ENCODE measurements around the gene ZBED5. TPM values are rescaled to one million over a fixed set of nuclear protein-coding genes. Genes with fewer than 3 reads are reported as not detected.

Gene ZBED5
- total RNA-seq, 2 donors from 2014 or later, result 37.1 to 38.6 TPM

GRCh38 chr11:10865837-10866270, 8.0 kb upstream of the ZBED5 start:
- Histone ChIP-seq H3K4me1 (no peaks in the 10 kb centered on the region), H3K27ac (no peak overlapping the region)
- intact Hi-C loops (cut with DNase I), result no loop called here

DNA sequence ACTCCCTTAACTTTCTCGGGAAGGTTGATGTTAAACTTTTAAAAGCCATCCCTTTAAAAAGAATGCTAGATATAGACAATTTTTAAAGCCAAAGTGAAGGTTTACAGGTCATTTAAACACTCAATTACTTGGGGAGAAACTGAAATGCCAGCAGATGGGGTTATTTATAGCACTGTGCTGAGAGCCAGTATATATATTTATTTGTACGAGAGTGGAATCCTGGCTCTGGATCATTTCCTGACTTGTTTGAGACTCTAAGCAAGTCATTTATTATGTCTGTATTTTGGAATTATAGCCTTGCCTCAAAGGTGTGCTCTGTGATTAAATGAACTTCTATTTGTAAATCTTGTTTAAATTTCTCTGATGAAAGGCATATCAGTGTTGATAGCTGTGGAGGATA, 6.8 kb upstream of the ZBED5 start:
- H3K27ac ChIP-seq, result no peak overlapping the region
- TF ChIP-seq, protein P1, sequence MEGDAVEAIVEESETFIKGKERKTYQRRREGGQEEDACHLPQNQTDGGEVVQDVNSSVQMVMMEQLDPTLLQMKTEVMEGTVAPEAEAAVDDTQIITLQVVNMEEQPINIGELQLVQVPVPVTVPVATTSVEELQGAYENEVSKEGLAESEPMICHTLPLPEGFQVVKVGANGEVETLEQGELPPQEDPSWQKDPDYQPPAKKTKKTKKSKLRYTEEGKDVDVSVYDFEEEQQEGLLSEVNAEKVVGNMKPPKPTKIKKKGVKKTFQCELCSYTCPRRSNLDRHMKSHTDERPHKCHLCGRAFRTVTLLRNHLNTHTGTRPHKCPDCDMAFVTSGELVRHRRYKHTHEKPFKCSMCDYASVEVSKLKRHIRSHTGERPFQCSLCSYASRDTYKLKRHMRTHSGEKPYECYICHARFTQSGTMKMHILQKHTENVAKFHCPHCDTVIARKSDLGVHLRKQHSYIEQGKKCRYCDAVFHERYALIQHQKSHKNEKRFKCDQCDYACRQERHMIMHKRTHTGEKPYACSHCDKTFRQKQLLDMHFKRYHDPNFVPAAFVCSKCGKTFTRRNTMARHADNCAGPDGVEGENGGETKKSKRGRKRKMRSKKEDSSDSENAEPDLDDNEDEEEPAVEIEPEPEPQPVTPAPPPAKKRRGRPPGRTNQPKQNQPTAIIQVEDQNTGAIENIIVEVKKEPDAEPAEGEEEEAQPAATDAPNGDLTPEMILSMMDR (IDR thresholded peaks at IDR 0.05), result no peak
- H3K4me3 ChIP-seq, result no peak overlapping the region
- no peaks in the 10 kb centered on the region for H3K4me1 ChIP-seq
- DNase-seq, result no peak
- no peaks in the 10 kb centered on the region for H3K36me3 ChIP-seq
- H3K27me3 ChIP-seq, result no peaks in the 10 kb centered on the region
- no peak overlapping the region for H3K9ac ChIP-seq (ENCODE audit: low read depth in 2 of 2, low read length in 2 of 2)
- intact Hi-C loops (cut with DNase I), result no loop called here
- H3K9me3 ChIP-seq, result no peaks in the 10 kb centered on the region

More at GRCh38 chr11:10865837-10866270, 8.0 kb upstream of the ZBED5 start:
- Histone ChIP-seq H3K27me3 (no peaks in the 10 kb centered on the region), H3K4me3 (no peak overlapping the region), H3K9me3 (no peaks in the 10 kb centered on the region), H3K36me3 (no peaks in the 10 kb centered on the region), H3K9ac (ENCODE audit: low read depth in 2 of 2, low read length in 2 of 2) (no peak overlapping the region)
- DNase-seq, result no peak
- TF ChIP-seq, protein P1 (IDR thresholded peaks at IDR 0.05), result no peak

DNA sequence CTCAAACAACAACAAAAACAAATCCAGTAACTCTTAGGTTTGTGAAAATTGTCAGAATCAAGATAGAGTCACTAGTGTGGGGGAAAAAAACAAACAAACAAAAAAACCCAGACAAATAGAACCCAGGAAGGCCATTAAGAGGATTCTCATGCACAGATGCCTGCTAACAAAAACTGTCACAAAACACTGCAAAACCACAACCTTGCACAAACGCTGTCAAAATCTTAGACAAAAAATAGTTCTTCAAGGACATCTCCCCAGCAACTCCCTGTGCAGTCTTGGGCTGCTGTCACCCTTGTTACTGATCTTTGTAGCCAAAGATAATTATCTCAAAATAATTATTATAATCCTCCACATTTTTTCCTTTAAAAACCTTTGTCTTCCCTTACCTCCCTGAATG, 4.6 kb upstream of the ZBED5 start:
- TF ChIP-seq, protein P1 (IDR thresholded peaks at IDR 0.05), result no peak
- no peak overlapping the region for H3K4me3 ChIP-seq
- no peaks in the 10 kb centered on the region for H3K36me3 ChIP-seq
- H3K27me3 ChIP-seq, result no peaks in the 10 kb centered on the region
- H3K4me1 ChIP-seq, result no peaks in the 10 kb centered on the region
- no peak for DNase-seq
- intact Hi-C loops (cut with DNase I), result no loop called here
- no peak overlapping the region for H3K27ac ChIP-seq
- no peak overlapping the region for H3K9ac ChIP-seq (ENCODE audit: low read depth in 2 of 2, low read length in 2 of 2)
- no peaks in the 10 kb centered on the region for H3K9me3 ChIP-seq

GRCh38 chr11:10861799-10862198, 3.9 kb upstream of the ZBED5 start:
- no peak overlapping the region for H3K27ac ChIP-seq
- no peak for DNase-seq
- H3K4me1 ChIP-seq, result no peaks in the 10 kb centered on the region
- no peak overlapping the region for H3K9ac ChIP-seq (ENCODE audit: low read depth in 2 of 2, low read length in 2 of 2)
- no peaks in the 10 kb centered on the region for H3K9me3 ChIP-seq
- TF ChIP-seq, protein P1 (IDR thresholded peaks at IDR 0.05), result no peak
- no peak overlapping the region for H3K4me3 ChIP-seq
- no peaks in the 10 kb centered on the region for H3K36me3 ChIP-seq
- no peaks in the 10 kb centered on the region for H3K27me3 ChIP-seq
- intact Hi-C loops (cut with DNase I), result no loop called here

DNA sequence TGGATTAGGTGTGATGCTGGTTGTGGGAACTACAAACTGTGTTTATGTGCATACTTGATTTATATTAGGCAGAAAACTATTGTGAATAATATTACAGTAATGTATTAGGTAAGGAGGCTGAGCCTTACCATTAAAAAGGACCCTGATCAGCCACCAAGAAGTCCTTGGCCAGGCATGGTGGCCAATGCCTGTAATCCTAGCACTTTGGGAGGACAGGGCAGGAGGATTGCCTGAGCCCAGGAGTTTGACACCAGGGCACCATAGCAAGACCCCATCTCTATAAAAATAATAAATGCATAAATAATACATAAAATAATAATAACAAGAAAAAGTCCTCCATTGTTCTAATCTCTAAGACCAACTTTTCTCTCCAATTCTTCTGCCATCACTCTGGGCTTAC, 3.2 kb upstream of the ZBED5 start:
- no peak overlapping the region for H3K9ac ChIP-seq (ENCODE audit: low read depth in 2 of 2, low read length in 2 of 2)
- H3K27me3 ChIP-seq, result no peaks in the 10 kb centered on the region
- no peaks in the 10 kb centered on the region for H3K4me1 ChIP-seq
- H3K36me3 ChIP-seq, result no peaks in the 10 kb centered on the region
- TF ChIP-seq, protein P1 (IDR thresholded peaks at IDR 0.05), result no peak
- no peaks in the 10 kb centered on the region for H3K9me3 ChIP-seq
- intact Hi-C loops (cut with DNase I), result no loop called here
- H3K27ac ChIP-seq, result no peak overlapping the region
- no peak for DNase-seq
- H3K4me3 ChIP-seq, result no peak overlapping the region

Data from colonic mucosa (tissue), 4 donors.